GM21717 (cell line): ENCODE measurements around the gene IER3IP1.
"Not testable (repeated sequence)": the region's sequence is repeated elsewhere in the genome, so short reads cannot be mapped to it uniquely, and the experiment has no call there.

Source experiments
- ATAC-seq: cut with Tn5 transposase; IDR thresholded peaks from one replicate; pipeline ENCODE4 v1.9.1; 2021; ENCODE audit warnings: mild to moderate bottlenecking, moderate library complexity; ENCODE audit not compliant: unreplicated experiment

Gene IER3IP1

GRCh38 chr18:47163241-47163640 is 12.9 kb downstream of the IER3IP1 start:
- ATAC-seq, result peak; percentile 79

DNA sequence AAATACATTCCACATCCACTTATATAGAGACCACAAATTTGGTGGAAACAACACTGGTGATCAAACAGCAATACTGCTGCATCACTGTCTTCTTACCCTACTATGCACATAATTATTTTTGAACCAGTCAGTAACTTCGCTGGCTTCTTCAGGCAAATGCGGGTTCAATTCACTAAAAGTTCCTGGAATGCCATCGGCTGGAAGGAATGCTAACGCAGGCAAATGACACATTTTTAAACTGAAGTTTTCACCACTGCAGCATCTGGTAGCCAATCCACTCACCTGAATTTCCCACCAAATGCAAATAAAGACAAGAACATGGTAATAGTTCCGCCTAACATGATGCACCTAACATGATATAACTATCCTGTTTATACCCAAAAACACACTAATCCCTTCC is 15.9 kb downstream of the IER3IP1 start:
- no peak for ATAC-seq

GRCh38 chr18:47158404-47158803 is 17.8 kb downstream of the IER3IP1 start:
- ATAC-seq, result not testable (repeated sequence)

- no peak for ATAC-seq
Measured at GRCh38 chr18:47151439-47151838, 24.7 kb downstream of the IER3IP1 start.

GRCh38 chr18:47150824-47151366 is 25.3 kb downstream of the IER3IP1 start:
- ATAC-seq, result peak; percentile 19

DNA sequence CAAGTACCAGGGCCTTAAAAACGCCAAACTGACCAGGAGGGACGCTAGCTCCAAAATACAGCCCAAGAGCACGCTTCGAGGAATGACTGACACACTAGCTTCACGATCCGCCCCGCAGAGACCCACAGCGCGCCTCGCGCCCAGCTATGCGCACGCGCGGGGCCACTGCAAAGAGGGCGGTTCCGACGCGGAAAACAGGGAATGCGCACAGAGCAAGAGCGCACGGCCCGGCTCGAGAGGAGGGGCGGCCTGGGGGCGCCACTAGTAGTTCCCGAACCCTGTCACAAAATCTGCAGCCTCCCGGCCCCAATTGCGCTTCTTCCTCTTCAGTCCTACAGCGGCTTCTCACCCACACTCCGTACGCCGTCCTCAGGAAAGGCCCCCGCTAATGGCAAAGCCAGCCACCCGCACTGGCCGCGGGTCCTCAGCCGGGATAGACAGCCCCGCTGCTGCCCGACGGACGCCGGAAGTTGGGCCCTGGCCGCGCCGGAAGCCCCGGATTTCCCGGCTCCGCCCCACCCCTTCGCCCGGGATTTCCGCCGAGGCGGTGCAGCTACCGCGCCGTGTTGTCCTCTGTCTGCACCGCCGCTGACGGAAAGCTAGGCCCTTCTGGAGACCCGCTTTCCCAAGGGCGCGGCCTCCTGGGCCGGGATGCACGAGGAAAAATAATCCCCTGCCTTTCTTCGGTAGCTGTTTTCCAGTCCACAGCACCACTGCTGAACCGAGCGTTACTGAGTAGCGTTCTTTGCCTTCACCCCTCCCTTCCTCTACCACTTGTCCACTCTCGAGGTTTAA is 25.9 kb downstream of the IER3IP1 start, which contains the start of gene HDHD2:
Gene HDHD2, minus strand, starts transcription at position 472 of the 795 bp plus-strand sequence. CDS start 14,061 bp downstream, outside the sequence.
- ATAC-seq, result peak; percentile 92

GRCh38 chr18:47149457-47150028 is 26.6 kb downstream of the IER3IP1 start:
- no peak for ATAC-seq

DNA sequence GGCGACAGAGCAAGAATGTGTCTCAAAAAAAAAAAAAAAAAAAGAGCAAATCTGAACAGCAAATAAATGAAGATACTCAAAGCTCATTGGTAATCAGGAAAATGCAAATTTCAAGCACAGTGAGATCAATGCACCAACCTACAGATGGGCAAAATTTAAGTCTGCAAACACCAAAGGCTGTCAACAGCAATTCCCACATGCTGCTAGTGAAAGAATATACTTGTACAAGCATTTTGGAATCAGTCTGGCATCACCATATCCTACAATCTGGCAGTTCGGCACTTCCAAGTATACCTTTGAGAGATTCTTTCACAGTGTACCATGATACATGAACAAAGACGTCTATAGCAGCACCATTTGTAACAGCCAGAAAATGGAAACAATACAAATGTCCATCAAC is 30.0 kb downstream of the IER3IP1 start:
- ATAC-seq, result no peak

- no peak for ATAC-seq
Measured at GRCh38 chr18:47143899-47144485, 32.2 kb downstream of the IER3IP1 start.

GRCh38 chr18:47143153-47143552 is 33.0 kb downstream of the IER3IP1 start:
- ATAC-seq, result no peak

DNA sequence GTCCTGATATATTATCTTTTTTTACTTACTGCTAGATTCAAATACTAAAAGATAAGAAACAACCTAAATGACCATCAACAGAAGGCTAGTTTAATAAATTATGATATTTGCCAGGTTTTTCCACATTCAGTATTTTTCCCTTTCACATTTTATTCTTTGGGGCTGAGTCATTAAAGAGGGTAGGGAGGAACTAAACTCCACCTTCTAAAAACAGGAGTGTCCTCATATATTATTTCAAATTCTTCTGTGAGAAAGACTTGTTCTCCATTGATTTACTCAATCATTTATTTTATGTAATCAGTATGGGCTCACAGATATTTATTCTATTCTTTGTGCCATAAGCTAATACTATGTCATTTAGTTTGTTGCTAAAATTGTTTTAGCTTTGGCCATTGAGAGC is 34.9 kb downstream of the IER3IP1 start:
- ATAC-seq, result no peak

DNA sequence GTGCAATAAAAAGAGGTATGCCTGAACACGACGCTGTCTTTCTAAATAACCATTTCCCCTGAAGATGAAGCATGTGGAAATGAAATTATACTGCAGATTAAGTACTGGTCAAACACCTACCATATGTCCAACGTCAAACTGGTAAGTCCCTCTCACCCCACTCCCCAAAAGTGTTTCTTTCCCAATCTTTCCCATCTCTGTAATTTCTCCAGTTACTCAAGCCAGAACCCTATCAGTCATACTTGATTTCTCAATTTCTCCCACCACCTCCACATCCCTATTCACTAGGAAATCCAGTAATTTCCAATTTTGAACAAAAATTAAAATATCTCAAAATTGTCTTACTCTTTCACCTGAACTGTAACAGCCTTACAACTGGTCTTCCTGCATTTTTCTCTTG is 55.0 kb downstream of the IER3IP1 start:
- no peak for ATAC-seq

GRCh38 chr18:47120428-47120827 is 55.7 kb downstream of the IER3IP1 start:
- peak; percentile 95 for ATAC-seq

DNA sequence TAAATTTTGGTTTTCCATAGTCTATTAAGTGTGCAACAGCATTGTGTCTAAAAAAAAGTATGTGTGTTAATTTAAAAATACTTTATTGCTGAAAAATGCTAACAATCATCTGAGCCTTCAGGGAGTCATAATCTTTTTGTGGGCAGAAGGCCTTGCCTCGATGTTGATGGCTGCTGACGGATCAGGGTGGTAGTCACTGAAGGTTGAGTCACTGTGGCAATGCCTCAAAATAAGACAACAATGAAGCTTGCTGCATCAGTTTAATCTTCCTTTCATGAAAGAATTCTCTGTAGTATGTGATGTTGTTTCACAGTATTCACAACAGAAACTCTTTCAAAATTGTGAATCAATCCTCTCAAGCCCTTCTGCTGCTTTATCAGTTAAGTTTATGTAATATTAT is 57.2 kb downstream of the IER3IP1 start:
- no peak for ATAC-seq

GRCh38 chr18:47115205-47115604 is 61.0 kb downstream of the IER3IP1 start:
- no peak for ATAC-seq

- ATAC-seq, result no peak
Measured at GRCh38 chr18:47113796-47114540, 62.2 kb downstream of the IER3IP1 start.

- ATAC-seq, result no peak
Measured at GRCh38 chr18:47110492-47111274, 65.5 kb downstream of the IER3IP1 start.

DNA sequence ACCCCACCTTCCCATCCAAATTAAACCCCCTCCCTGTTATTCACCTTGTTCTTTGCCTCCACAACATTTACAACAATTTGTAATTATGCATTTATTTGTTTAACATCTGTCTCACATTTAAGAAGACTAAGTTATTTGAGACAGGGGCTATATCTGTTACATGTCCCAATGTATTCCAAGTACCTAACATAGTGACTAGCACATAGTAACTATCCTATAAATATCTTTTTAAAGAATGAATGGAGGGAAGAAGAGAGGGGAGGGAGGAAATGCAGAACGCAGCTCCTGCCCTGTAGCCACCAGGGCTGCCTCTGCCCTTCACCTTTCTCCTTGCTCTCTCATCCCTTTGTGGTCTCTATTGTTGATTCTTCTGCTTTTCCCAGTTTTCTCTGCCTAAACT is 66.4 kb downstream of the IER3IP1 start:
- no peak for ATAC-seq

- ATAC-seq, result no peak
Measured at GRCh38 chr18:47108998-47109405, 67.2 kb downstream of the IER3IP1 start.

- no peak for ATAC-seq
Measured at GRCh38 chr18:47108373-47108772, 67.8 kb downstream of the IER3IP1 start.
